ENCODE measurements around the gene FLT4.

- TF ChIP-seq CTCF (conservative IDR thresholded peaks at IDR 0.05 in 1 of 2, IDR thresholded peaks at IDR 0.05 in 1 of 2; ENCODE audit: low read depth in 1 of 2, low read length in 2 of 2): no peak
- TF ChIP-seq EZH2 (IDR thresholded peaks at IDR 0.05; ENCODE audit: low read length, missing control alignments): no peak
Measured at GRCh38 chr5:180690562-180690961, 41.2 kb upstream of the FLT4 start.
